GM20000 (cell line): Measurements from ENCODE around the gene ISLR.

Source experiments
- DNase-seq: peaks from one replicate; pipeline ENCODE4 v3.0.0; 2012; ENCODE audit warnings: low spot score
- TF ChIP-seq, protein P1 (sequence below): IDR thresholded peaks from 2 replicates; pipeline ENCODE4 v1.5.1; 2012; ENCODE audit warnings: mild to moderate bottlenecking, control low read depth; ENCODE audit errors: extremely low read depth, missing control alignments

Gene ISLR

DNA sequence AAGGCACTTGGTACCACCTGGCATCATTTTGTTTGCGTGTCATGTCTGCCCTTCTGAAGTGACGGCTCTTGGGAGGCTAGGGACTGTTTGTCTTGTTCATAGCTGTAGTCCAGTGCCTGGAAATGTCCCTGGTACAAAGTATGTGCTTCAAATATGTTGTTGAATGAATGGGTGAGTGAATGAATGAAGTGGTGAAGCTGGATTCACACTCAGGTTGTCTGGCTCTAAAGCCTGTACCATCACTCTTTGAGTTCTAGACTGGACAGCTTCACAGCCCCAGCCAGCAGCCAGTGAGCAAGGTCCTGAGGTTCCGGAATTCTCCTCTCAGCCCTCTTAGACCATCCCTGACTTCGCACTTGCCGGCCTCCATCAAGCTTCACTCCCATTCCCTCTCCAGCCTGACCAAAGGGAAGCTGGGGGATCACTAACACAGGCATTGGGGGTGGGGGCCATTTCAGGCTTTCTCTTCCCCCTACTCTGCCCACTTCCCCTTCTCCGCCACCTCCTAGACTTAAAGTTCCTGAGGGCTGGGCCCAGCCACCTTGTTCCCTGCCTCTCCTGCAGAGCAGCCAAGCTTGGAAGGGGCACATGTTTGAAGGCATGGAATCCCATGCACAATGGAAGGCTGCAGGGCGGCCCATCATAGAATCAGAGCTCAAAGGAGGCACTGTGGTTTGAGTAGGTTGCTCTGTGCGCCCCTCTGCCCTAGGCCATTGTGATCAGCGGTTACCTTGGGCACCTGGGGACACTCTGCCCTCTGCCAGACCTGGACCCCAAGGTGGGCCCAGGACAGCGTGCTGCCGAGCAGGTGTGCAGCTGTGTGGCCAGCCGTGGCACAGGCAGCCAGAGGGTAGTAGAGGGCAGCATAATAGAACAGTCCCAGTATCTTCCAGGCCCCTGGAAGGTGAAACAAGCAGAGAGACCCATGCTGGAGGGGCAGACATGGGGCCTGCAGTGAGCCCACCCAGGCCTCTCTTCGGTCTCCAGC, 21.4 kb downstream of the ISLR start:
- no peak for DNase-seq
- TF ChIP-seq, protein P1, sequence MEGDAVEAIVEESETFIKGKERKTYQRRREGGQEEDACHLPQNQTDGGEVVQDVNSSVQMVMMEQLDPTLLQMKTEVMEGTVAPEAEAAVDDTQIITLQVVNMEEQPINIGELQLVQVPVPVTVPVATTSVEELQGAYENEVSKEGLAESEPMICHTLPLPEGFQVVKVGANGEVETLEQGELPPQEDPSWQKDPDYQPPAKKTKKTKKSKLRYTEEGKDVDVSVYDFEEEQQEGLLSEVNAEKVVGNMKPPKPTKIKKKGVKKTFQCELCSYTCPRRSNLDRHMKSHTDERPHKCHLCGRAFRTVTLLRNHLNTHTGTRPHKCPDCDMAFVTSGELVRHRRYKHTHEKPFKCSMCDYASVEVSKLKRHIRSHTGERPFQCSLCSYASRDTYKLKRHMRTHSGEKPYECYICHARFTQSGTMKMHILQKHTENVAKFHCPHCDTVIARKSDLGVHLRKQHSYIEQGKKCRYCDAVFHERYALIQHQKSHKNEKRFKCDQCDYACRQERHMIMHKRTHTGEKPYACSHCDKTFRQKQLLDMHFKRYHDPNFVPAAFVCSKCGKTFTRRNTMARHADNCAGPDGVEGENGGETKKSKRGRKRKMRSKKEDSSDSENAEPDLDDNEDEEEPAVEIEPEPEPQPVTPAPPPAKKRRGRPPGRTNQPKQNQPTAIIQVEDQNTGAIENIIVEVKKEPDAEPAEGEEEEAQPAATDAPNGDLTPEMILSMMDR, result no peak

DNA sequence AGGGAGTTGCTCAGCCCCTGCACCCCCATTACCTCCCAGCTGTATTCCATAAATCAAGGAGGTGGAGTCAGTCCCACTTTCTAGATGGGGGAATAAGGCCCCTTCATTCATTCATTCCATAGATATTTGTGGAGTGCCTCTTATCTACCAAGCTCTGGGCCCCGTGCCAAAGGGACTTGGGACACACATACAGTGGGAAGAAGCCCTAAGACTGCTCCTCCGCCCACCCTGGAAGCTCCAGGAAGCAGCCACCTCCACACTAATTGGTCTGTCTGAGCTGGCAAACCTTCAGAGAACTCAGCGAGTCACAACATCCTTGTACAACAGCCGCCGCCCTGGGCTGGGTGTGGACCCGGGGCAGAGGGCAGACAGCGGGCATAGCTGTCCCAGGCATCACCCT, 22.7 kb downstream of the ISLR start:
- TF ChIP-seq, protein P1, result no peak
- DNase-seq, result no peak

DNA sequence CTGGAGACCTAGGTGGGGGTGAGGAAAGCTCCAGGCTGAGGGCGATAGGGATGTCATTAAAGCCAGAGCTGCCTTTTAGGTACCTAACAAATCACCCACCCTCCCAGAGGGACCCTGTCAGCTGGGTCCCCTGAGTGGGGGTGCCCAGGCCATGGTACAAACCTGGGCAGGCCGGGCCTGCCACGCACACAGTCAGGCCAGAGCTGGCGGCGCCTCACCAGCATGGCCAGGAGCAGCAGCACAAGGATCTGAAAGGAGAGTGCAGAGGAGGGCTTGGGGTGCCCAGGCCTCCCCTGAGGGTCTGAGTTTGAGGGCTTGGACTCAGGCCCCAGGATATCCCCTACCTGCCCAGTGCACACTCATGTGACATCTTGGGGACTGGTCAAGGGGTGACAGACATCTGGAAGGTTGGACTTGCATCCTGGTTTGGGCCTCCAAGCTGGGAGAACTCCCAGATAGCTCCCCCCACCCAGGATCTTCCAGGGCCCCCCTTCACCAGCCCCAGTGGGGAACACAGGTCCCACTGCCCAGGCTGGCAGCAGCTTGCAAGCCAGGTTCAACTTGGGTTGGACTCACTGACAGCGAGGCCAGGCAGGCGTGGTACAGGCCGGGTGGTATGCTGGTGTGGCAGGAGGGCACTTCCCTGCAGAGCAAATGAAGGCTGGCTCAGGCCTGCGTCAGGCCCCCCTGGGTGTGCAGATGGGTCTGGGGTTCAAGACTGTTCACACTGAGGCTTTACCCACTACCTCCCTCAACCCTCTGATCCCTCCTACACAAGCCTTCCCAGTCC, 23.9 kb downstream of the ISLR start:
- TF ChIP-seq, protein P1, result no peak
- no peak for DNase-seq

DNA sequence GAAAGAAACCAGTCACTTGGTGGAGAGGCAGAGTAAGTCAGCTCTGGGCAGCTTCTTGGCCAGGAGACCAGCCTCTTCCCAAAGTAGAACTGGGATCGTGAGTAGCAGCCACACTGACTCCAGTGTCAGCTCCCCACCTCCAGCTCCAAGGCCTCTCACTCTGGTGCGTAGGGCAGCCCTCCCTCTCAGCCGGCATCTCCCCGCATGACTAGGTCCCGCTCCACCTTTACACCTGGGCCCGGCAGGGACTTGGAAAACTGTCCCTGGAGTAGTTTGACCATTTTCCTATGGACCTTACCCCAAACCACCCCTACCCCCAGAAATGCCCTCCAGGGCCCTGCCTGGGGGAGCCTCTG, 25.8 kb downstream of the ISLR start:
- TF ChIP-seq, protein P1, result no peak
- DNase-seq, result no peak

DNA sequence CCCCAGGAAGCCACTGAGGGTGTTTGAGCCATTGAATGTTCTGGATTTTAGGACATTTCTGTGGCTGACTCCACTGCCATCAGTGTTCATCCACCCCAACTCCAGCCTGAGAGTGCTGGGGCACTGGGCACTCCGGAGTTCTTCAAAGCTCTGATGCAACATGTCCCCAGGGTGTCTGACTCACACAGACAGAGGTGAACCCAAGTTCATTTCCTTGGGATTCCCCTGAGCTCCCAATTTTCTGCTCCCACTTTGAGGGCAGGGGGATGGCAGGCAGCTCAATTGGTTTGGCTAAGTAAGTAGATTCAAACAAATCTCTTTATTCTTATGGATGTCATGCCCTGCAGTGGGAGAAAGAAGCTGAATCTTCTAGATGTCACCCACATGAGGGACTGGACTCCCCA, 26.9 kb downstream of the ISLR start:
- TF ChIP-seq, protein P1, result no peak

DNA sequence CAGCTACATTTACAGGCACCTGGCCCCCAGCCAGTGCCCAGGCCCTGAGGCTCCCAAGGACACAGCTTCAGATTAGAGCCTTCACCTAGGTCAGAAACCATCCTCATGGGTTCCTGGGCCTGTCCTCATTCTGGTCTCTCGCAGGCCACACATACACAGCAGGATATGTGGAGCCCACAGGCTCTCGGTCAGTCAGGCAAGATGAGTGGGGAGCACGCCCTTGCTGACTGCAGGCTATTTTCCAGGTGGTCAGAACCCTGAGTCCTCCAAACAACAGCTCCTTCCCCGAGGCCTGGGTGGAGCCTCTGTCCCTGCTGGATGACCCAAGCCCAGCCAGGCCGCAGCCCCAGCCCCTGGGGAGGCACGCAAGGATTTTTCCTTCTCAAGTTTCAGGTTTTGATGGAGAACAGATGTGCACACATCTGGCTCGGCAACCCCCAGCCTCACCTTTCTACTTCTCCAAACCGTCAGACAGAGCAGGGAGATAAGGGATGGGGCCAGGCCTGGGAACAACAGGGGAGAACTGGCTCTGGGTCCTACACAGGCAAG, 27.4 kb downstream of the ISLR start:
- no peak for DNase-seq
- TF ChIP-seq, protein P1, result no peak

More for the DNA sequence above, 26.9 kb downstream of the ISLR start:
- no peak for DNase-seq
